Measurements from ENCODE around the gene BAD. TPM values are rescaled to one million over a fixed set of nuclear protein-coding genes. Genes with fewer than 3 reads are reported as not detected.

BAD gene
- total RNA-seq, 1 donor from 2014 or later: 45.4 TPM

- ATAC-seq: no peak
Measured at GRCh38 chr11:64243236-64243854, 41.1 kb downstream of the BAD start.

DNA sequence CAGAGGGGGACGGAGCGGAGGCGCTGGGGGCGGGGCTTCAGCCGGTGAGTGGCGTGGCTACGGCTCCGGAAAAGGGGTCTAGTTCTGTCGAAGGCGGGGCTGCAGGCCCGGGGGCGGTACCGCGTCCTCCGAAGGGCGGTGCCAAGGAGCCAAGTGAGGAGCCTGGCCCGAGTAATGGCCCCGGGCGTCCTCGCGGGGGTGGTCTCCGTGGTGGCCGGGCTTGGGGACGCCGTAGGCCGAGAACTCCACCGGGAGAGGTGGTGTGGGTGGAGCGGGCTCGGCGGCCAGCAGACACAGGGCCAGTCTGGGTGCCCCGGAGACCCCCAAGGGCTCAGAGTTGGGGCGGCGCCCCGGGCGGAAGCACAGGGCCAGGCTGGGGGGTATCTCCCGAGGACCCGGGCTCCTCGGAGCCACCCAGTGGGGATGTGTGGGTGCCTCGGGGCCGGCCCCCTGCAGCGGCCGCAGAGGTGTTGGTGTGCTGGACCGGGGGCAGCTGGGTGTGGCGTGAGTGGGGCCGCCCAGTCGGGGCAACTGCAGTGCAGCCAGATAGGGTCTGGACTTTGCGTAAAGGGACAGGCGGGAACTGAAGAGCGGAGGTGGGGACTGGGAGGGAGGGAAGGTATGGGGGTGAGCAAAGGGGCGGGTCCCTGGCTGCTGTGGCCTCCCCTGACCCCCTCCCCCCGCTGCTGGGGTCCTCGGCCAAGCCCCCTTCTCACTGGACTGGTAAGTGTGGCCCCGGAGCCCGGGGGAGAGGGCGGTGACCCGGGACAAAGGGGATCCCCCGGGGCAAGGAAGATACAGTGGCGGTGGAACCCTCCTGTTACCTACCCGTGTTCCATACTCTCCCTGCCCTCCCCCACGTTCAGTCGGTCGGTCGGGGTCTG, 42.7 kb downstream of the BAD start:
- peak; percentile 1 for ATAC-seq

- ATAC-seq: peak; percentile 79
Measured at GRCh38 chr11:64241241-64241490, 43.3 kb downstream of the BAD start.

DNA sequence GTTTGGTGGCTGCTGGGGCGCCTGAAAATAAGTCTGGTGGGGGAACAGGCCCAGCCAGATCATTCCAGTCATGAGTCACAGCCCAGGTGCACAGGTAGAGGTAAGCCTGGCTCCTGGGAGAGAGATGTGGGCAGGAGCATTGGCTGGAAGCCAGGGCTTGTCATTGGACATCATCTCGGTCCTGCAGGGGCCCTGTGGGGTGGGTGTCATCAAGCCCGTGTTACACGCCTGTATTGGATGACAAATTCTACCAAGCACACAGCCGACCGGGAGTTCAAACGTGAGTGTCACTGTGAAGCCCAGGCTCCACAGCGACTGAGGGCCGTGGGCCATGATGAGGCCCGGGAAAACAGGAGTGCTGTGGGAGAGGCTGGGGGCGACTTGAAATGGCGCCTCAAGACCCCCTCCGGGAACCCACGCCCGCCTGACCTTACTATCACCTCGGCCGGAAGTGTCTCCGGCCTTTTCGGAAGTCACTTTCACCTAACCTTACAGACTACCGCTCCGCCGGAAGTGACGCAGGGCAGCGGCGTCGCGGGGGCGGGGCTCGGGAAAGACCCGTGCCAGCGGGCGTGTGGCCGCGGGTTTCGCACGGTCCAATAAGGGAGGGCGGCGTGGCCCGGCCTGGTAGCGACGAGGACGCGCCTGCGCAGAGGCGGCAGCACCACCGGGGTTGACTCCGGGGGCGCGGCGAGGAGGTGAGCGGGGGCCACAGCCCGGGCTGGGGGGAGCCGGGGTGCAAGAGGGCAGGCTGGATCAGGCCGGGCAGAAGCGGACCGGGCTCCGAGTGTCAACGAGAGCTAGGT, 43.8 kb downstream of the BAD start, which contains the start of gene FKBP2:
FKBP2 (plus strand) TSS at position 661 of the 806 bp plus-strand sequence. CDS start 1,293 bp downstream, outside the sequence.
- ATAC-seq: peak; percentile 68

DNA sequence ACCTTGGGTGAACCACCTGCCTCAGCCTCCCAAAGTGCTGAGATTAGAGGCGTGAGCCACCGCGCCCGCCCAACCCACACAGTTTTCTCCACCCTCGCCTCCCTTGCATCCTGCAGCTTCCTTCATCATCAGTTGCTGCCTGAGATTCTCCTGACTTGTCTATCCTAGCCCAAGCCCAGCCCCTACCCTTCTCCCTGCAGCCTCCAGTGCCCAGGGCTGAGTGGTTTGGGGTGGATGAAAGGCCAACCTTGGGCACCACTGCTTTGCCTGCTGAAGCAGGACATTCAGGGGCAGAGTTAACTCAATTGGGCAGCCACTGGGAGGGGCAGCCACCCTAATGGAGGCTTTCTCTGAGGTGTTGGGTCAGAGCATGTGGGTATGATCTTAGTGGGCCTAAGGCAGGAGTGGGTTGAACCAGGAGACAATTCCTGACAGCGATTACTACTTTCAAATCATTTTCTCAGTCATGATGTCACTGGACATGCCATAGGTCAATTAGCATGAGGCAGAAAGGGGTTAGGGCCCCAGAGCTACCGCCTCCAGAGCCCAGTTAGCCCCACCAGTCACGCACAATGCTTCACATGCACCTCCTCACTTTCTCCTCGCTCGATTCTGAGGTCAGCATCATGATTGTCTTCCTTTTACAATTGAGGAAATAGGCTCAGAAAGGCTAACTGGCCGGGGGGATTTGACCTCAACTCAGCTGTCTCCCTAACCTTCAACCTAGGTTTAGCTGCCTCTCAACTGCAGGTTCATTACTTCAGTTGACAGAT, 44.6 kb downstream of the BAD start:
- ATAC-seq: no peak

- no peak for ATAC-seq
Measured at GRCh38 chr11:64238999-64239398, 45.5 kb downstream of the BAD start.

DNA sequence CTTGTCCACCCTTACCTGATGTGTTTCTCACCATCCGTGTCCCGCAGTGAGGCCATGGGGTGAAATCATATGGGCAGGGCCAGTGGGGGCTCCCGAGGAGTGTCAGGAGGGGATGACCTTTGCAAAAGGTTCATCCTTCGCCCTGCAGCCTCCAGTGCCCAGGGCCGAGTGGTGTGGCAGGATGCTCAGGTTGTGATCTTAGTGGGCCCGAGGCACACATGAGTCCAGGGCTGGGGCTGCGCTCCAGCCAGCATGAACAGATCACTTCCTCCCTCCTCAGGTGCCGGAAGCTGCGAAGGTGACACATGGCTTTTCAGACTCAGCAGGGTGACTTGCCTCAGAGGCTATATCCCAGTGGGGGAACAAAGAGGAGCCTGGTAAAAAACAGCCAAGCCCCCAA, 46.4 kb downstream of the BAD start:
- ATAC-seq: no peak

DNA sequence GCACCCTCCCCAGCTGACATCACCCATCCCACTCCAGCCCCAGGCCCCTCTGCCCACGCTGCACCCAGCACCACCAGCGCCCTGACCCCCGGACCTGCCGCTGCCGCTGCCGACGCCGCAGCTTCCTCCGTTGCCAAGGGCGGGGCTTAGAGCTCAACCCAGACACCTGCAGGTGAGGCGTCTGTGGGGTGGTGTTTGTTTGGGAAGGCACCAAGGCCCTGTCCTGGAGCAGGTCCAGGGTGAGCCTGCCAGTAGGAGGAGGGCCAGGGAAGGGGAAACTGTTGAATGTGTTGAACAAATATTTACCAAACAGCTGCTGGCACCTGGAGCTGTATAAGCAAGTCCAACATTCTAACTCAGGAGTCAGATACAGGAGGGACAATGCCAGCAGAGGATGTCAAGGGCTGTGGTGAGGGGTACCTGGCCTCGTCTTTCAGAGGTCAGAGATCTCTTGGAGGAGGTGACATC, 46.9 kb downstream of the BAD start:
- peak; percentile 4 for ATAC-seq

DNA sequence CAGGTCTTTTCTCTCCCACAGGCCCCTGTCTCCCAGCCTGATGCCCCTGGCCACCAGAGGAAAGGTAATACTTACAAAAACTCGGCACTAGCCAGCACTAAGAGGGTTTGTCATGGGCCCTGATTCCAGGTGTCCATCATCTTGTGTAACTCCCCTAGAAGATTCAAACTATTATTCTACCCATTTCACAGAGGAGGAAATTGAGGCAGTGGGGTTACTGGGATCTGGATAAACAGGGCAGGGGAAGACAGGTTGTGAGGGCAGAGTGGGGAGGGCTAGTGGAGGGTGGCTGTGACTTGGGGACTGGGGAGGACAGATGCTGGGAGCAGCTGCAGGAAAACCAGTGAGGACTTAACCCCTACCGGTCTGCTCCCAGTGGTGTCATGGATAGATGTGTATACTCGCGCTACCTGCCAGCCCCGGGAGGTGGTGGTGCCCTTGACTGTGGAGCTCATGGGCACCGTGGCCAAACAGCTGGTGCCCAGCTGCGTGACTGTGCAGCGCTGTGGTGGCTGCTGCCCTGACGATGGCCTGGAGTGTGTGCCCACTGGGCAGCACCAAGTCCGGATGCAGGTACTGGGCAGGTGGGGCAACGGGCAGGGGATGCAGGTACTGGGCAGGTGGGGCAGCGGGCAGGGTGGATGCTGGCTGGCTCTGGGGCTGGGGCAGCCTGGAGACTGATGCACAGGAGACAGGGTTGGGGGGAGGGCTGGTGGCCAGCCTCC, 48.9 kb downstream of the BAD start:
- no peak for ATAC-seq

GRCh38 chr11:64234647-64235379, 49.7 kb downstream of the BAD start:
- ATAC-seq: peak; percentile 39

GRCh38 chr11:64233913-64234586, 50.4 kb downstream of the BAD start, which contains the start of gene VEGFB:
Gene VEGFB, plus strand, starts transcription at chr11:64234584. Its CDS starts 250 bp downstream, at chr11:64234834.
- ATAC-seq: peak; percentile 35

GRCh38 chr11:64232967-64233315, 51.5 kb downstream of the BAD start:
- ATAC-seq: no peak

- ATAC-seq: no peak
Measured at GRCh38 chr11:64232182-64232966, 52.1 kb downstream of the BAD start.

- no peak for ATAC-seq
Measured at GRCh38 chr11:64231546-64231945, 52.9 kb downstream of the BAD start.

- ATAC-seq: no peak
Measured at GRCh38 chr11:64230985-64231365, 53.5 kb downstream of the BAD start.

GRCh38 chr11:64230171-64230984, 54.1 kb downstream of the BAD start, which contains the start of gene DNAJC4:
Gene DNAJC4, plus strand, starts transcription at chr11:64230548. Its CDS starts 307 bp downstream, at chr11:64230855.
- peak; percentile 49 for ATAC-seq

- ATAC-seq: no peak
Measured at GRCh38 chr11:64229744-64230170, 54.7 kb downstream of the BAD start.

DNA sequence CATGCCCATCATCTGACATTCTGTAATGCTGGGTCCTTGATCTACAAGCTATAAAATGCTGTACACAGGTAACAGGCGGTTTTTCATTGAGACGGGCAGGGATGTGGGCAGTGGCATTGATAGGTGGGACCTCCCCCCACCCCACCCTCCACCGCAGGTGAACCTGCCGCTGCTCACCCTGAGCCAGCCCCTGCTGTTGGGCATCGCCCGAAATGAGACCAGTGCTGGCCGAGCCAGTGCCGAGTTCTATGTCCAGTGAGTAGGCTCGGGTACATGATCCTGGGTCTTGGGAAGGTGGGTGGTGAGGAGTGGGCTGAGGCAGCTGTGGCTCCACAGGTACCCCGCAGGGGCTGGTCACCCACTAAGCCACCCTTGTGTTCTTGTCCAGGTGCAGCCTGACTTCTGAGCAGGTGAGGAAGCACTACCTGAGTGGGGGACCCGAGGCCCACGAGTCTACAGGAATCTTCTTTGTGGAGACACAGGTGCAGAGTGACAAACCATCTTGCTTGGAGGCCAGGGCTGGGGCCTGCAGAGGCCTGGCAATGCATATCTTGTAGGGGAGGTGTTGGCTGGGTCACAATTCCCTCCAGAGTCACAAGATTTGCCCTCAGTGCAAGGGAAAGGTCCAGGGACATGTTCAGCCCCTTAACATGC, 55.2 kb downstream of the BAD start:
- no peak for ATAC-seq
